K562 (cell line): ENCODE measurements around the gene BCL2L1. TPM values are rescaled to one million over a fixed set of nuclear protein-coding genes. Genes with fewer than 3 reads are reported as not detected.

ENCODE experiments used
- BCOR ChIP-seq: fragments of 450-650 bp; IDR thresholded peaks from 2 replicates; pipeline ENCODE4 v1.6.1; 2016
- CAMTA2 ChIP-seq: fragments of 250-450 bp; sonication (Bioruptor Pico); conservative IDR thresholded peaks from 2 replicates; pipeline ENCODE4 v1.5.1; 2022
- ETV6 ChIP-seq, 3 experiments: fragments of 150-350 bp in 1 of 3; sonication (generic) in 1 of 3; formaldehyde crosslinking in 1 of 3; IDR thresholded peaks; 2 replicates each; pipeline versions ENCODE4 v1.6.1 to v1.8.0; 2014 to 2022; ENCODE audit warnings: borderline replicate concordance in 2 of 3, low read depth in 2 of 3, antibody characterized with exemption in 1 of 3, low read length in 1 of 3, mild to moderate bottlenecking in 1 of 3, missing genetic modification reagents in 1 of 3
- GATAD2A ChIP-seq: fragments of 450-650 bp; IDR thresholded peaks from 2 replicates; pipeline ENCODE4 v1.6.1; 2017
- HEY1 ChIP-seq: fragments of 250-450 bp; sonication (Bioruptor Pico); IDR thresholded peaks from 2 replicates; pipeline ENCODE4 v1.5.0; 2020; ENCODE audit warnings: mild to moderate bottlenecking, moderate library complexity, borderline replicate concordance
- HNRNPUL1 ChIP-seq: fragments of 200-400 bp; formaldehyde crosslinking; IDR thresholded peaks from 2 replicates; pipeline ENCODE4 v1.6.1; 2017; ENCODE audit warnings: low read length
- IRF2 ChIP-seq: sonication (generic); formaldehyde crosslinking; IDR thresholded peaks from 2 replicates; pipeline ENCODE4 v1.8.1; 2022; ENCODE audit warnings: mild to moderate bottlenecking, missing genetic modification reagents
- RNF2 ChIP-seq: sonication (generic); IDR thresholded peaks from 2 replicates; pipeline ENCODE4 v1.6.1; 2016
- SMAD4 ChIP-seq: fragments of 250-450 bp; sonication (Bioruptor Pico); conservative IDR thresholded peaks from 2 replicates; pipeline ENCODE4 v1.8.0; 2021; ENCODE audit warnings: inconsistent platforms, mild to moderate bottlenecking, moderate library complexity
- SMARCA4 ChIP-seq: fragments of 450-650 bp; IDR thresholded peaks from 2 replicates; pipeline ENCODE4 v1.6.1; 2016
- SPI1 ChIP-seq: IDR thresholded peaks from 2 replicates; pipeline ENCODE4 v1.6.1; 2011; ENCODE audit warnings: low read depth, low read length, control low read depth, borderline replicate concordance
- STAT5A ChIP-seq: IDR thresholded peaks from 2 replicates; pipeline ENCODE4 v1.6.1; 2012; ENCODE audit warnings: low read length, inconsistent platforms, borderline replicate concordance
- TAF1 ChIP-seq: IDR thresholded peaks from 2 replicates; pipeline ENCODE4 v1.6.1; 2011; ENCODE audit warnings: mild to moderate bottlenecking, low read length, moderate library complexity; ENCODE audit not compliant: insufficient read depth, control insufficient read depth, severe bottlenecking; ENCODE audit errors: extremely low read depth
- U2AF2 ChIP-seq: fragments of 200-400 bp; formaldehyde crosslinking; optimal IDR thresholded peaks from 2 replicates; pipeline ENCODE3; 2017; ENCODE audit warnings: low read depth, mild to moderate bottlenecking, low read length
- ZEB2 ChIP-seq: fragments of 450-650 bp; IDR thresholded peaks from 2 replicates; pipeline ENCODE4 v1.6.1; 2016
- ZKSCAN1 ChIP-seq: fragments of 150-350 bp; IDR thresholded peaks from 2 replicates; pipeline ENCODE4 v1.6.1; 2016; ENCODE audit warnings: low read depth, low read length
- ZNF175 ChIP-seq: fragments of 200-800 bp; sonication (Bioruptor generic); IDR thresholded peaks from 2 replicates; pipeline ENCODE4 v1.6.1; 2016; ENCODE audit warnings: low read depth, mild to moderate bottlenecking, missing genetic modification characterization, missing compliant biosample characterization
- ZNF24 ChIP-seq: fragments of 450-650 bp; IDR thresholded peaks from 2 replicates; pipeline ENCODE4 v1.6.1; 2016
- ZNF766 ChIP-seq: fragments of 200-800 bp; sonication (Bioruptor generic); conservative IDR thresholded peaks from 2 replicates; pipeline ENCODE4 v1.6.1; 2016; ENCODE audit warnings: missing genetic modification characterization, missing compliant biosample characterization
- polyA plus RNA-seq, 8 experiments: library from polyadenylated mRNA; depleted of rRNA in 4 of 8; stranded (reverse) in 5 of 8; unstranded in 3 of 8; fragments of >200 nt; fragmentation: Nextera tagmentation in 2 of 8; fragmentation: Illumina TruSeq in 1 of 8; extraction: Ambion mirVana in 2 of 8; extraction: Trizol in 1 of 8; gene quantifications; 2 replicates each; pipeline versions ENCODE4 v1.2.1 to v1.2.3, GENCODE V29; 2011 to 2014; ENCODE audit warnings: inconsistent platforms in 1 of 8, missing spikeins in 1 of 8
- total RNA-seq, 7 experiments: library from RNA; depleted of rRNA in 6 of 7; stranded (reverse); fragments of >200 nt in 6 of 7; fragmentation: Illumina TruSeq in 2 of 7; extraction: Trizol in 2 of 7; gene quantifications; 2 replicates each; pipeline versions ENCODE4 v1.2.1 to v1.2.3, GENCODE V29; 2011 to 2021; ENCODE audit warnings: low replicate concordance in 1 of 7
- TF ChIP-seq, protein P1 (sequence below): fragments of 450-650 bp; formaldehyde crosslinking; conservative IDR thresholded peaks from 2 replicates; pipeline ENCODE4 v1.4.0; 2022; ENCODE audit warnings: mild to moderate bottlenecking, missing genetic modification characterization
- TF ChIP-seq, protein P2 (sequence below): fragments of 250-450 bp; sonication (Bioruptor Pico); IDR thresholded peaks from 2 replicates; pipeline ENCODE4 v1.5.0; 2020; ENCODE audit warnings: mild to moderate bottlenecking, borderline replicate concordance
- TF ChIP-seq, protein P3 (sequence below): IDR thresholded peaks from 2 replicates; pipeline ENCODE4 v1.6.1; 2014; ENCODE audit warnings: antibody characterized with exemption

BCL2L1 gene
- total and polyA plus RNA-seq, 9 of the 15 experiments (the other 6 are each of a cell fraction or from before 2014, with no cell fraction given) = 3.3 to 182 (median 120) TPM

DNA sequence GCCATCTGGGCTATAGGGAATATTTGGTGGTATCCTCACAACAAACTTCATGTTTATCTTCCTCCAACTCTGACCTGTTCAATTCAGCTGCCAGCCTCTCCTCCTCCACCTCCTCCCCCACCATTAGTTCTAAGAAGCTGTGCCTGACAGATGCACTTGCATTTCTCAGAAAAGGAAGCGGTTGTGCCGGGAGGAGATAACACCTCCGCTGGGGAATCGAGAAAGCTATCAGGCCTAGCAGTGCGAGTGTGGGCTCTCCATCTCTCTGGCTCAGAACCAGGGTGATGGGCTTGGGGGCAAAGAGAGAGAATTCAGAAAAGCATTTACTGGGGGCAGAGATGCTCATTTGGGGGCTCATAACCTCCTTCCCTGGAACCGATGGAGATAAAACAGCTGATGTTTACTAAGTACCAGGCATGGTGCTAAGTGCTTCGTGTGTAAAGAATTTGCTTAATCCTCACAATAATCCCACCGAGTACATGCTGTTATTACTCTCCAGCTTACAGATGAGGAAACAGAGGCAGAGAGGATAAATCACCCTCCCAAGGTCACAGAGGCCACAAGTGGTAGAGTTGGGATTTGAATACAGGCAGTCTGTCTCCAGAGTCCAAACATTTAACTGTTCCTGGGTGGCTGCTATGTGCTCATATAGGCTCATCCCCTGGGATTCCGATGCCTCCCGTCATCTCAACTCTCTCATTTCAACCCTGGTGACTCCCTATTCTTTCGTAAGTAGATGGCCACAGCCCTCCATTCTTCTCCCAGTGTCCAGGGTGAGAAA is 46.6 kb downstream of the BCL2L1 start (continued):
- TF ChIP-seq ETV6 (IDR thresholded peaks at IDR 0.05; ENCODE audit: borderline replicate concordance in 1 of 2, low read depth in 2 of 2, low read length in 1 of 2) = peak; percentile 85 to 95; a peak in 3 of 4 replicates
- no peak for TF ChIP-seq ETV6 (CRISPR knock-in tag; IDR thresholded peaks at IDR 0.05; ENCODE audit: borderline replicate concordance)
- peak; percentile 92 for TF ChIP-seq ZEB2
- peak; percentile 94 for TF ChIP-seq SMAD4 (CRISPR knock-in tag)
- peak; percentile 98 for TF ChIP-seq SMARCA4
- TF ChIP-seq ZNF766 (CRISPR knock-in tag) = peak; percentile 83; the same call in 1 of the 2 replicates
- TF ChIP-seq RNF2 = peak; percentile 99
- TF ChIP-seq ZKSCAN1 = peak; percentile 82; the same call in 1 of the 2 replicates
- no peak for TF ChIP-seq HNRNPUL1
- TF ChIP-seq TAF1 = peak; percentile 69
- TF ChIP-seq, protein P1, sequence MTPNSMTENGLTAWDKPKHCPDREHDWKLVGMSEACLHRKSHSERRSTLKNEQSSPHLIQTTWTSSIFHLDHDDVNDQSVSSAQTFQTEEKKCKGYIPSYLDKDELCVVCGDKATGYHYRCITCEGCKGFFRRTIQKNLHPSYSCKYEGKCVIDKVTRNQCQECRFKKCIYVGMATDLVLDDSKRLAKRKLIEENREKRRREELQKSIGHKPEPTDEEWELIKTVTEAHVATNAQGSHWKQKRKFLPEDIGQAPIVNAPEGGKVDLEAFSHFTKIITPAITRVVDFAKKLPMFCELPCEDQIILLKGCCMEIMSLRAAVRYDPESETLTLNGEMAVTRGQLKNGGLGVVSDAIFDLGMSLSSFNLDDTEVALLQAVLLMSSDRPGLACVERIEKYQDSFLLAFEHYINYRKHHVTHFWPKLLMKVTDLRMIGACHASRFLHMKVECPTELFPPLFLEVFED (CRISPR knock-in tag) = no peak; the same call in 1 of the 2 replicates
- TF ChIP-seq STAT5A = peak; percentile 100
- TF ChIP-seq BCOR = peak; percentile 83
- TF ChIP-seq GATAD2A = peak; percentile 72
- TF ChIP-seq, protein P2, sequence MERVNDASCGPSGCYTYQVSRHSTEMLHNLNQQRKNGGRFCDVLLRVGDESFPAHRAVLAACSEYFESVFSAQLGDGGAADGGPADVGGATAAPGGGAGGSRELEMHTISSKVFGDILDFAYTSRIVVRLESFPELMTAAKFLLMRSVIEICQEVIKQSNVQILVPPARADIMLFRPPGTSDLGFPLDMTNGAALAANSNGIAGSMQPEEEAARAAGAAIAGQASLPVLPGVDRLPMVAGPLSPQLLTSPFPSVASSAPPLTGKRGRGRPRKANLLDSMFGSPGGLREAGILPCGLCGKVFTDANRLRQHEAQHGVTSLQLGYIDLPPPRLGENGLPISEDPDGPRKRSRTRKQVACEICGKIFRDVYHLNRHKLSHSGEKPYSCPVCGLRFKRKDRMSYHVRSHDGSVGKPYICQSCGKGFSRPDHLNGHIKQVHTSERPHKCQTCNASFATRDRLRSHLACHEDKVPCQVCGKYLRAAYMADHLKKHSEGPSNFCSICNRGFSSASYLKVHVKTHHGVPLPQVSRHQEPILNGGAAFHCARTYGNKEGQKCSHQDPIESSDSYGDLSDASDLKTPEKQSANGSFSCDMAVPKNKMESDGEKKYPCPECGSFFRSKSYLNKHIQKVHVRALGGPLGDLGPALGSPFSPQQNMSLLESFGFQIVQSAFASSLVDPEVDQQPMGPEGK (CRISPR knock-in tag) = 0 out of 2 replicates have a peak, but pooled peaks have one; percentile 13
- no peak for TF ChIP-seq IRF2 (CRISPR knock-in tag)
- peak; percentile 80 for TF ChIP-seq SPI1
- peak; percentile 81; the same call in 1 of the 2 replicates for TF ChIP-seq HEY1
- TF ChIP-seq, protein P3, sequence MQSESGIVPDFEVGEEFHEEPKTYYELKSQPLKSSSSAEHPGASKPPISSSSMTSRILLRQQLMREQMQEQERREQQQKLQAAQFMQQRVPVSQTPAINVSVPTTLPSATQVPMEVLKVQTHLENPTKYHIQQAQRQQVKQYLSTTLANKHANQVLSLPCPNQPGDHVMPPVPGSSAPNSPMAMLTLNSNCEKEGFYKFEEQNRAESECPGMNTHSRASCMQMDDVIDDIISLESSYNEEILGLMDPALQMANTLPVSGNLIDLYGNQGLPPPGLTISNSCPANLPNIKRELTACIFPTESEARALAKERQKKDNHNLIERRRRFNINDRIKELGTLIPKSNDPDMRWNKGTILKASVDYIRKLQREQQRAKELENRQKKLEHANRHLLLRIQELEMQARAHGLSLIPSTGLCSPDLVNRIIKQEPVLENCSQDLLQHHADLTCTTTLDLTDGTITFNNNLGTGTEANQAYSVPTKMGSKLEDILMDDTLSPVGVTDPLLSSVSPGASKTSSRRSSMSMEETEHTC = peak; percentile 55
- no peak; the same call in none of the 2 replicates for TF ChIP-seq ZNF175 (CRISPR knock-in tag)
- peak; percentile 75 for TF ChIP-seq ZNF24
- TF ChIP-seq CAMTA2 (CRISPR knock-in tag) = no peak
- no peak for TF ChIP-seq U2AF2
